OCI-LY1 (cell line): ENCODE results near the gene UBE2D1.

Experiments
- H2AFZ ChIP-seq: fragments of 200-600 bp; sonication (generic), shearing (Covaris generic); 2 replicates; pipeline ENCODE4 v1.6.0; 2014; ENCODE audit warnings: antibody characterized with exemption, mild to moderate bottlenecking, low read length
- H3F3A ChIP-seq: fragments of 200-600 bp; sonication (generic), shearing (Covaris generic); 2 replicates; pipeline ENCODE4 v1.6.0; 2014; ENCODE audit warnings: mild to moderate bottlenecking, antibody characterized with exemption, low read length, moderate library complexity; ENCODE audit not compliant: insufficient read depth
- H3K27ac ChIP-seq: fragments of 200-600 bp; sonication (generic); 2 replicates; pipeline ENCODE4 v1.5.1; 2014; ENCODE audit warnings: low read length, mixed run types, mild to moderate bottlenecking, low read depth; ENCODE audit not compliant: poor library complexity, severe bottlenecking
- H3K27me3 ChIP-seq: fragments of 200-600 bp; sonication (generic); 2 replicates; pipeline ENCODE4 v1.6.0; 2014; ENCODE audit warnings: antibody characterized with exemption, mild to moderate bottlenecking, low read length, moderate library complexity; ENCODE audit not compliant: insufficient read depth
- H3K36me3 ChIP-seq: fragments of 200-600 bp; sonication (generic); 2 replicates; pipeline ENCODE4 v1.6.1; 2014; ENCODE audit warnings: mild to moderate bottlenecking, antibody characterized with exemption, low read length, moderate library complexity, mixed read lengths; ENCODE audit not compliant: insufficient read depth
- H3K4me1 ChIP-seq: fragments of 200-600 bp; sonication (generic); 2 replicates; pipeline ENCODE4 v1.5.1; 2014; ENCODE audit warnings: mild to moderate bottlenecking, low read length, moderate library complexity; ENCODE audit not compliant: insufficient read depth, severe bottlenecking
- H3K4me2 ChIP-seq: fragments of 200-600 bp; sonication (generic), shearing (Covaris generic); 2 replicates; pipeline ENCODE4 v1.6.1; 2014; ENCODE audit warnings: low read length
- H3K4me3 ChIP-seq: fragments of 200-600 bp; sonication (generic); 2 replicates; pipeline ENCODE4 v1.5.1; 2014; ENCODE audit warnings: low read length, low read depth, mild to moderate bottlenecking, mixed read lengths; ENCODE audit not compliant: poor library complexity, severe bottlenecking
- H3K79me2 ChIP-seq: fragments of 200-600 bp; shearing (Covaris generic); 2 replicates; pipeline ENCODE4 v1.6.1; 2016; ENCODE audit warnings: mixed run types, low read length, mixed read lengths; ENCODE audit not compliant: insufficient read depth
- H3K9ac ChIP-seq: fragments of 200-600 bp; sonication (generic), shearing (Covaris generic); 2 replicates; pipeline ENCODE4 v1.6.1; 2014; ENCODE audit warnings: mild to moderate bottlenecking, low read length, mixed read lengths
- H3K9me2 ChIP-seq: fragments of 200-600 bp; sonication (generic), shearing (Covaris generic); 2 replicates; pipeline ENCODE4 v1.6.1; 2014; ENCODE audit warnings: low read depth, mild to moderate bottlenecking, low read length, mixed read lengths
- H3K9me3 ChIP-seq: fragments of 200-600 bp; shearing (Covaris generic); 2 replicates; pipeline ENCODE4 v1.6.1; 2014; ENCODE audit warnings: low read length, mixed read lengths
- H4K20me1 ChIP-seq: fragments of 200-600 bp; sonication (generic), shearing (Covaris generic); 2 replicates; pipeline ENCODE4 v1.6.0; 2016; ENCODE audit warnings: mild to moderate bottlenecking, low read length; ENCODE audit not compliant: insufficient read depth
- CTCF ChIP-seq: fragments of 200-600 bp; sonication (generic), shearing (Covaris generic); IDR thresholded peaks from 2 replicates; pipeline ENCODE4 v1.5.1; 2017; ENCODE audit warnings: mild to moderate bottlenecking, antibody characterized with exemption, low read length, moderate library complexity, mixed read lengths
- EZH2 ChIP-seq: fragments of 200-600 bp; sonication (generic), shearing (Covaris generic); IDR thresholded peaks from 2 replicates; pipeline ENCODE4 v1.8.0; 2017; ENCODE audit warnings: borderline replicate concordance, mixed run types, mild to moderate bottlenecking, antibody characterized with exemption, low read length, moderate library complexity, mixed read lengths

The UBE2D1 gene

GRCh38 chr10:58389024-58389423 is 54.2 kb downstream of the UBE2D1 start:
- Histone ChIP-seq H3K36me3 (peaks cover 75% of the 10 kb centered on the region), H3K79me2 (peaks cover 21% of the 10 kb centered on the region)
- no peak for TF ChIP-seq CTCF
- no peak for TF ChIP-seq EZH2

GRCh38 chr10:58393317-58393716 is 58.5 kb downstream of the UBE2D1 start:
- Histone ChIP-seq H3K4me1 (no peaks in the 10 kb centered on the region), H3K9me2 (no peaks in the 10 kb centered on the region), H3K36me3 (peaks cover 95% of the 10 kb centered on the region), H3K27ac (no peak overlapping the region), H3K4me3 (no peak overlapping the region), H3K4me2 (no peak overlapping the region), H4K20me1 (no peaks in the 10 kb centered on the region), H3K79me2 (no peaks in the 10 kb centered on the region), H2AFZ (no peak overlapping the region), H3K9ac (no peak overlapping the region), H3F3A (0 out of 2 replicates have a peak, but pooled peaks cover 3% of the 10 kb centered on the region), H3K27me3 (no peaks in the 10 kb centered on the region), H3K9me3 (no peaks in the 10 kb centered on the region)
- TF ChIP-seq CTCF, result no peak
- no peak for TF ChIP-seq EZH2

More at GRCh38 chr10:58389024-58389423, 54.2 kb downstream of the UBE2D1 start:
- Histone ChIP-seq H4K20me1 (no peaks in the 10 kb centered on the region), H3K4me2 (no peak overlapping the region), H3K9me2 (no peaks in the 10 kb centered on the region), H3K9ac (no peak overlapping the region), H3K27ac (no peak overlapping the region), H3K4me3 (no peak overlapping the region), H3K4me1 (peaks cover 24% of the 10 kb centered on the region), H3K9me3 (no peaks in the 10 kb centered on the region), H3F3A (no peaks in the 10 kb centered on the region), H3K27me3 (no peaks in the 10 kb centered on the region), H2AFZ (no peak overlapping the region)

- H3K9me2 ChIP-seq, result no peaks in the 10 kb centered on the region
- peaks cover 83% of the 10 kb centered on the region for H3K36me3 ChIP-seq
- no peak overlapping the region for H3K4me2 ChIP-seq
- no peak overlapping the region for H2AFZ ChIP-seq
- H3K27ac ChIP-seq, result no peak overlapping the region
- no peaks in the 10 kb centered on the region for H4K20me1 ChIP-seq
- 0 out of 2 replicates have a peak, but pooled peaks cover 3% of the 10 kb centered on the region for H3F3A ChIP-seq
- H3K79me2 ChIP-seq, result no peaks in the 10 kb centered on the region
- no peaks in the 10 kb centered on the region for H3K9me3 ChIP-seq
- TF ChIP-seq EZH2 (no peak), CTCF (no peak)
- H3K4me1 ChIP-seq, result no peaks in the 10 kb centered on the region
- no peak overlapping the region for H3K9ac ChIP-seq
- H3K4me3 ChIP-seq, result no peak overlapping the region
- no peaks in the 10 kb centered on the region for H3K27me3 ChIP-seq
Observed at GRCh38 chr10:58394471-58394870, 59.7 kb downstream of the UBE2D1 start.
